ENCODE measurements around the gene GRIFIN.

GRIFIN gene

GRCh38 chr7:2498708-2499107 lies 22.5 kb upstream of the GRIFIN start:
- DNase-seq (ENCODE audit: low read depth, low spot score): no peak

GRCh38 chr7:2497500-2498336 lies 21.5 kb upstream of the GRIFIN start:
- DNase-seq (ENCODE audit: low read depth, low spot score): no peak

GRCh38 chr7:2497065-2497464 lies 20.9 kb upstream of the GRIFIN start:
- DNase-seq (ENCODE audit: low read depth, low spot score): no peak

- DNase-seq (ENCODE audit: low read depth, low spot score): no peak
Observed at GRCh38 chr7:2496375-2496774, 20.2 kb upstream of the GRIFIN start.

GRCh38 chr7:2495418-2496299 lies 19.5 kb upstream of the GRIFIN start:
- no peak for DNase-seq (ENCODE audit: low read depth, low spot score)

GRCh38 chr7:2494191-2495130 lies 18.3 kb upstream of the GRIFIN start:
- DNase-seq (ENCODE audit: low read depth, low spot score): no peak

GRCh38 chr7:2493205-2494164 lies 17.3 kb upstream of the GRIFIN start:
- no peak for DNase-seq (ENCODE audit: low read depth, low spot score)

GRCh38 chr7:2492038-2492437 lies 15.8 kb upstream of the GRIFIN start:
- DNase-seq (ENCODE audit: low read depth, low spot score): no peak

GRCh38 chr7:2490181-2490651 lies 14.0 kb upstream of the GRIFIN start:
- DNase-seq (ENCODE audit: low read depth, low spot score): no peak

GRCh38 chr7:2488681-2489080 lies 12.5 kb upstream of the GRIFIN start:
- DNase-seq (ENCODE audit: low read depth, low spot score): no peak

- no peak for DNase-seq (ENCODE audit: low read depth, low spot score)
Observed at GRCh38 chr7:2488272-2488645, 12.1 kb upstream of the GRIFIN start.

GRCh38 chr7:2487586-2488271 lies 11.5 kb upstream of the GRIFIN start:
- DNase-seq (ENCODE audit: low read depth, low spot score): no peak

- DNase-seq (ENCODE audit: low read depth, low spot score): no peak
Observed at GRCh38 chr7:2484868-2485267, 8.7 kb upstream of the GRIFIN start.

- DNase-seq (ENCODE audit: low read depth, low spot score): no peak
Observed at GRCh38 chr7:2483494-2483893, 7.3 kb upstream of the GRIFIN start.

GRCh38 chr7:2482725-2483451 lies 6.7 kb upstream of the GRIFIN start:
- DNase-seq (ENCODE audit: low read depth, low spot score): no peak

GRCh38 chr7:2481195-2481594 lies 5.0 kb upstream of the GRIFIN start:
- DNase-seq (ENCODE audit: low read depth, low spot score): no peak

GRCh38 chr7:2480070-2480408 lies 3.8 kb upstream of the GRIFIN start:
- DNase-seq (ENCODE audit: low read depth, low spot score): no peak

GRCh38 chr7:2479276-2480069 lies 3.3 kb upstream of the GRIFIN start:
- DNase-seq (ENCODE audit: low read depth, low spot score): no peak

Data from activated CD4-positive, CD25-positive, alpha-beta regulatory T cell treated with anti-CD3 and anti-CD28 coated beads, Interleukin-2, amount 50 U/mL, for 16 hours (primary cell).